ENCODE results near the gene RXRA. TPM values are rescaled to one million over a fixed set of nuclear protein-coding genes. Genes with fewer than 3 reads are reported as not detected.

Gene RXRA
- total and polyA plus RNA-seq, 2 donors (not counting 1 experiment from before 2014, with no cell fraction given): 2.6 to 6.8 TPM

DNA sequence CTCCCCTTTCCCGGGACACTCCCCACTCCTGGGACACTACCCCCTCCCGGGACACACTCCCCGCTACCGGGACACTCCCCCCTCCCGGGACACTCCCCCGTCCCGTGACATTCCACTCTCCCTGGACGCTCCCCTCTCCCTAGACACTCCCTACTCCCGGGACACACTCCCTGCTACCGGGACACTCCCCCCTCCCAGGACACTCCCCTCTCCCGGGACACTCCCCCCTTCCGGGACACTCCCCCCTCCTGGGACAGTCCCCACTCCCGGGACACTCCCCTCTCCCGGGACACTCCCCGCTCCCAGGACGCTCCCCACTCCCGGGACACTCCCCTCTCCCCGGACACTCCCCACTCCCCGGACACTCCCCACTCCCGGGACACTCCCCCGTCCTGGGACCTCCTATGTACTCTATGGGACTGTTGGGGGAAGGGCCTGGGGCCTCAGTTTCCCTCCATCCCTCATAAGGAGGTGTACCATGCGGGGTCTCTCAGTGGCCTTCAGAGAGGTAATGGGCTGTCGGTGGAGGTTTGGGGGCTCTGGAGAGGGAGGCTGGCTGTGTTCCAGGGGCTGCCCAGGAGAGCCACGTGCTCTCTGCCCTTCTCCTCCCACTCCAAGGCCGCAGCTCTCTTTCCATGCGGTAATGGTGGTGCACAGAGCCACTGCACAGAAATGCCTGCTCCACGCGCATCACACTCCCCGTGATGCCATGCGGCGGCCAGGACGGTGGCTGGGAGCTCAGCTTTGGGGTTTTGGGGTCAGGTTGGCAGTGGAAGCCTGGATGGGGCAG lies 96.2 kb downstream of the RXRA start:
- 93% methylated on average over 12 of the region's 32 CpGs for WGBS (ENCODE audit: insufficient coverage)
- no peak overlapping the region for H3K9ac ChIP-seq (ENCODE audit: low read length)
- no peaks in the 10 kb centered on the region for H4K20me1 ChIP-seq (ENCODE audit: control insufficient read depth, insufficient read depth, low read length, poor library complexity, severe bottlenecking)
- H3K4me3 ChIP-seq (ENCODE audit: control extremely low read depth in 1 of 5, extremely low read depth in 1 of 5, insufficient read depth in 1 of 5, low read depth in 2 of 5, low read length in 4 of 5): no peak overlapping the region
- no peaks in the 10 kb centered on the region for H3K79me2 ChIP-seq (ENCODE audit: control insufficient read depth, insufficient read depth, low read length)
- H3K4me1 Mint-ChIP-seq: no peaks in the 10 kb centered on the region
- no peak overlapping the region for H3K27ac Mint-ChIP-seq
- TF ChIP-seq, protein P1, sequence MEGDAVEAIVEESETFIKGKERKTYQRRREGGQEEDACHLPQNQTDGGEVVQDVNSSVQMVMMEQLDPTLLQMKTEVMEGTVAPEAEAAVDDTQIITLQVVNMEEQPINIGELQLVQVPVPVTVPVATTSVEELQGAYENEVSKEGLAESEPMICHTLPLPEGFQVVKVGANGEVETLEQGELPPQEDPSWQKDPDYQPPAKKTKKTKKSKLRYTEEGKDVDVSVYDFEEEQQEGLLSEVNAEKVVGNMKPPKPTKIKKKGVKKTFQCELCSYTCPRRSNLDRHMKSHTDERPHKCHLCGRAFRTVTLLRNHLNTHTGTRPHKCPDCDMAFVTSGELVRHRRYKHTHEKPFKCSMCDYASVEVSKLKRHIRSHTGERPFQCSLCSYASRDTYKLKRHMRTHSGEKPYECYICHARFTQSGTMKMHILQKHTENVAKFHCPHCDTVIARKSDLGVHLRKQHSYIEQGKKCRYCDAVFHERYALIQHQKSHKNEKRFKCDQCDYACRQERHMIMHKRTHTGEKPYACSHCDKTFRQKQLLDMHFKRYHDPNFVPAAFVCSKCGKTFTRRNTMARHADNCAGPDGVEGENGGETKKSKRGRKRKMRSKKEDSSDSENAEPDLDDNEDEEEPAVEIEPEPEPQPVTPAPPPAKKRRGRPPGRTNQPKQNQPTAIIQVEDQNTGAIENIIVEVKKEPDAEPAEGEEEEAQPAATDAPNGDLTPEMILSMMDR (IDR thresholded peaks at IDR 0.05): no peak
- no peak for TF ChIP-seq EZH2 (IDR thresholded peaks at IDR 0.05; ENCODE audit: borderline replicate concordance, insufficient read depth, low read depth, low read length, poor library complexity, severe bottlenecking)
- H3K36me3 ChIP-seq (replicated peaks in 1 of 2; ENCODE audit: control extremely low read depth in 1 of 2, control insufficient read depth in 1 of 2, extremely low read depth in 1 of 2, insufficient read depth in 2 of 2, low read length in 1 of 2): peaks cover 0 to 4% of the 10 kb centered on the region in 2 experiments
- no peak overlapping the region for H3K4me3 Mint-ChIP-seq
- intact Hi-C loops (cut with micrococcal nuclease): no loop called here
- POLR2A ChIA-PET: no interaction called here
- CTCF ChIA-PET: no interaction called here
- H3K4me2 ChIP-seq (replicated peaks; ENCODE audit: low read depth, low read length, poor library complexity, severe bottlenecking): no peak overlapping the region
- DNase-seq (no peak), ATAC-seq (ENCODE audit: low read depth) (no peak)
- H3K27ac ChIP-seq (ENCODE audit: low read length in 2 of 2): no peak overlapping the region
- no peaks in the 10 kb centered on the region for H3K4me1 ChIP-seq (ENCODE audit: control insufficient read depth in 2 of 2, insufficient read depth in 2 of 2, low read length in 2 of 2)
- H2AFZ ChIP-seq (ENCODE audit: insufficient read depth, low read depth, low read length, poor library complexity, severe bottlenecking): no peak overlapping the region
- H3K27me3 Mint-ChIP-seq: no peaks in the 10 kb centered on the region
- peaks cover 0 to 7% (median 0%) of the 10 kb centered on the region in 3 donors for H3K9me3 ChIP-seq (ENCODE audit: control extremely low read depth in 1 of 3, control insufficient read depth in 2 of 3, insufficient read depth in 1 of 3, low read length in 2 of 3)
- H3K9me3 Mint-ChIP-seq (ENCODE audit: insufficient read depth): no peaks in the 10 kb centered on the region
- H3K27me3 ChIP-seq (replicated peaks in 1 of 4; ENCODE audit: control extremely low read depth in 1 of 4, control insufficient read depth in 3 of 4, insufficient read depth in 4 of 4, low read length in 3 of 4): no peaks in the 10 kb centered on the region

GRCh38 chr9:134423166-134423565 lies 96.9 kb downstream of the RXRA start:
- ChIA-PET POLR2A (no interaction called here), CTCF (no interaction called here)
- H3K4me1 ChIP-seq (ENCODE audit: control insufficient read depth in 2 of 2, insufficient read depth in 2 of 2, low read length in 2 of 2): no peaks in the 10 kb centered on the region
- H3K9me3 ChIP-seq (ENCODE audit: control extremely low read depth in 1 of 3, control insufficient read depth in 2 of 3, insufficient read depth in 1 of 3, low read length in 2 of 3): peaks cover 0 to 7% (median 0%) of the 10 kb centered on the region in 3 donors
- no peaks in the 10 kb centered on the region for H3K79me2 ChIP-seq (ENCODE audit: control insufficient read depth, insufficient read depth, low read length)
- intact Hi-C loops (cut with micrococcal nuclease): no loop called here
- 94% methylated on average over 15 of the region's 15 CpGs for WGBS (ENCODE audit: insufficient coverage)
- ATAC-seq (ENCODE audit: low read depth) (no peak), DNase-seq (no peak)
- H3K4me3 Mint-ChIP-seq: no peak overlapping the region
- H3K4me1 Mint-ChIP-seq: no peaks in the 10 kb centered on the region
- no peak overlapping the region for H3K27ac ChIP-seq (ENCODE audit: low read length in 2 of 2)
- no peaks in the 10 kb centered on the region for H3K27me3 Mint-ChIP-seq
- no peak overlapping the region for H2AFZ ChIP-seq (ENCODE audit: insufficient read depth, low read depth, low read length, poor library complexity, severe bottlenecking)
- H3K27me3 ChIP-seq (replicated peaks in 1 of 4; ENCODE audit: control extremely low read depth in 1 of 4, control insufficient read depth in 3 of 4, insufficient read depth in 4 of 4, low read length in 3 of 4): no peaks in the 10 kb centered on the region
- H3K9ac ChIP-seq (ENCODE audit: low read length): no peak overlapping the region
- no peak overlapping the region for H3K4me2 ChIP-seq (replicated peaks; ENCODE audit: low read depth, low read length, poor library complexity, severe bottlenecking)
- H3K4me3 ChIP-seq (ENCODE audit: control extremely low read depth in 1 of 5, extremely low read depth in 1 of 5, insufficient read depth in 1 of 5, low read depth in 2 of 5, low read length in 4 of 5): no peak overlapping the region
- H3K9me3 Mint-ChIP-seq (ENCODE audit: insufficient read depth): no peaks in the 10 kb centered on the region
- no peak overlapping the region for H3K27ac Mint-ChIP-seq
- no peaks in the 10 kb centered on the region for H4K20me1 ChIP-seq (ENCODE audit: control insufficient read depth, insufficient read depth, low read length, poor library complexity, severe bottlenecking)
- peaks cover 0 to 4% of the 10 kb centered on the region in 2 experiments for H3K36me3 ChIP-seq (replicated peaks in 1 of 2; ENCODE audit: control extremely low read depth in 1 of 2, control insufficient read depth in 1 of 2, extremely low read depth in 1 of 2, insufficient read depth in 2 of 2, low read length in 1 of 2)
- TF ChIP-seq, protein P1 (IDR thresholded peaks at IDR 0.05): no peak
- TF ChIP-seq EZH2 (IDR thresholded peaks at IDR 0.05; ENCODE audit: borderline replicate concordance, insufficient read depth, low read depth, low read length, poor library complexity, severe bottlenecking): no peak
